HCT116 (cell line): ENCODE measurements around the gene SLC16A3. TPM values are rescaled to one million over a fixed set of nuclear protein-coding genes. Genes with fewer than 3 reads are reported as not detected.

Source experiments
- ATAC-seq: fragments of 200-7000 bp; cut with Tn5 transposase; 2 replicates; pipeline ENCODE4 v1.9.1; 2020; ENCODE audit warnings: mild to moderate bottlenecking, moderate library complexity
- BruUV-seq: library from RNA; stranded (reverse); fragments of 400-500 nt; replicated peaks from 2 replicates; lab custom pipeline; 2021; lab: Mats Ljungman, UMichigan
- CTCF ChIA-PET: fragments of 300-600 bp; sonication (Branson Sonifier 250); formaldehyde crosslinking; loops from one replicate; lab custom pipeline; 2021; ENCODE audit warnings: antibody characterized with exemption; lab: Charles Lee
- POLR2A ChIA-PET: fragments of 300-600, 350-600 bp; sonication (Branson Sonifier 250); formaldehyde crosslinking; loops from one replicate; lab custom pipeline; 2021; ENCODE audit warnings: antibody characterized with exemption; lab: Charles Lee
- RAD21 ChIA-PET, 2 experiments: fragments of 300-600 bp; sonication (Branson Sonifier 250); formaldehyde crosslinking; loops; one replicate each; lab custom pipeline; 2023; ENCODE audit warnings: low total read pairs in 2 of 2; ENCODE audit not compliant: uncharacterized antibody in 2 of 2, unreplicated experiment in 2 of 2, low non-redundant PET in 1 of 2; lab: Charles Lee
- DNase-seq: peaks from one replicate; pipeline ENCODE4 v3.0.0-alpha.2; 2010; ENCODE audit warnings: low read depth, low spot score
- H2AFZ ChIP-seq: fragments of 200-600 bp; shearing (Covaris generic), sonication (generic); 2 replicates; pipeline ENCODE4 v1.6.1; 2017; ENCODE audit warnings: low read depth, mixed run types, mixed read lengths, antibody characterized with exemption, low read length; ENCODE audit not compliant: poor library complexity, severe bottlenecking
- H3K27ac ChIP-seq: 2 replicates; pipeline ENCODE4 v1.5.1; 2012; ENCODE audit warnings: low read depth, low read length
- H3K27me3 ChIP-seq: fragments of 200-600 bp; sonication (generic); 2 replicates; pipeline ENCODE4 v1.6.1; 2016; ENCODE audit warnings: mixed run types, low read length, mixed read lengths; ENCODE audit not compliant: insufficient read depth
- H3K36me3 ChIP-seq, 2 experiments: fragments of 200-500 bp in 1 of 2; fragments of 200-600 bp in 1 of 2; sonication (Bioruptor generic) in 1 of 2; sonication (generic) in 1 of 2; 2 replicates each; pipeline versions ENCODE4 v1.5.1 to v1.6.1; 2014 to 2016; ENCODE audit warnings: low read length in 2 of 2, inconsistent platforms in 1 of 2, mixed read lengths in 1 of 2, mixed run types in 1 of 2; ENCODE audit not compliant: insufficient read depth in 2 of 2, control insufficient read depth in 1 of 2
- H3K4me1 ChIP-seq, 2 experiments: fragments of 200-600 bp in 1 of 2; sonication (generic) in 1 of 2; 2 replicates each; pipeline versions ENCODE4 v1.5.1 to v1.6.1; 2012 to 2017; ENCODE audit warnings: low read length in 2 of 2, inconsistent platforms in 1 of 2, mild to moderate bottlenecking in 1 of 2, mixed read lengths in 1 of 2, mixed run types in 1 of 2, moderate library complexity in 1 of 2; ENCODE audit not compliant: insufficient read depth in 2 of 2, control insufficient read depth in 1 of 2
- H3K4me2 ChIP-seq: fragments of 200-600 bp; sonication (generic); 2 replicates; pipeline ENCODE4 v1.6.1; 2017; ENCODE audit warnings: mixed run types, low read length, mixed read lengths
- H3K4me3 ChIP-seq, 2 experiments: fragments of 200-600 bp in 1 of 2; sonication (generic) in 1 of 2; replicated peaks in 1 of 2; 2 replicates each; pipeline ENCODE4 v1.5.1; 2011 to 2016; ENCODE audit warnings: low read length in 2 of 2, control low read depth in 1 of 2, low read depth in 1 of 2, mild to moderate bottlenecking in 1 of 2, mixed read lengths in 1 of 2, mixed run types in 1 of 2
- H3K79me2 ChIP-seq: fragments of 200-600 bp; sonication (generic); 2 replicates; pipeline ENCODE4 v1.6.1; 2017; ENCODE audit warnings: mild to moderate bottlenecking, mixed run types, low read length, moderate library complexity, mixed read lengths; ENCODE audit not compliant: insufficient read depth
- H3K9ac ChIP-seq: fragments of 200-600 bp; sonication (generic); 2 replicates; pipeline ENCODE4 v1.6.1; 2016; ENCODE audit warnings: low read length, mixed read lengths
- H3K9me2 ChIP-seq: fragments of 200-600 bp; sonication (generic), shearing (Covaris generic); 2 replicates; pipeline ENCODE4 v1.6.1; 2017; ENCODE audit warnings: mixed run types, mild to moderate bottlenecking, moderate library complexity; ENCODE audit not compliant: insufficient read depth
- H3K9me3 ChIP-seq, 2 experiments: fragments of 200-500 bp in 1 of 2; fragments of 200-600 bp in 1 of 2; sonication (Bioruptor generic) in 1 of 2; sonication (generic) in 1 of 2; 2 replicates each; pipeline ENCODE4 v1.6.1; 2014 to 2017; ENCODE audit warnings: low read length in 2 of 2, mixed read lengths in 2 of 2, inconsistent platforms in 1 of 2, low read depth in 1 of 2, mild to moderate bottlenecking in 1 of 2, mixed run types in 1 of 2, moderate library complexity in 1 of 2; ENCODE audit not compliant: control insufficient read depth in 1 of 2, insufficient read depth in 1 of 2
- H4K20me1 ChIP-seq: fragments of 200-600 bp; sonication (generic), shearing (Covaris generic); 2 replicates; pipeline ENCODE4 v1.6.1; 2017; ENCODE audit warnings: mixed run types, mild to moderate bottlenecking, moderate library complexity; ENCODE audit not compliant: insufficient read depth
- ATF3 ChIP-seq: IDR thresholded peaks from 2 replicates; pipeline ENCODE4 v1.6.1; 2012
- CEBPB ChIP-seq: IDR thresholded peaks from 2 replicates; pipeline ENCODE4 v1.6.1; 2012; ENCODE audit warnings: low read depth
- CTCF ChIP-seq, 3 experiments: fragments of 200-600 bp in 1 of 3; sonication (generic) in 1 of 3; IDR thresholded peaks in 2 of 3; conservative IDR thresholded peaks in 1 of 3; 2 replicates each; pipeline ENCODE4 v1.5.1; 2012 to 2017; ENCODE audit warnings: low read depth in 2 of 3, low read length in 2 of 3, antibody characterized with exemption in 1 of 3, borderline replicate concordance in 1 of 3, control low read depth in 1 of 3, mild to moderate bottlenecking in 1 of 3, mixed read lengths in 1 of 3, mixed run types in 1 of 3, moderate library complexity in 1 of 3; ENCODE audit not compliant: insufficient read depth in 1 of 3
- EGR1 ChIP-seq: IDR thresholded peaks from 2 replicates; pipeline ENCODE4 v1.6.1; 2012; ENCODE audit warnings: low read depth
- ELF1 ChIP-seq: IDR thresholded peaks from 2 replicates; pipeline ENCODE4 v1.6.1; 2012; ENCODE audit warnings: low read depth, borderline replicate concordance
- EZH2 ChIP-seq: fragments of 200-600 bp; sonication (generic); IDR thresholded peaks from 2 replicates; pipeline ENCODE4 v1.6.1; 2017; ENCODE audit warnings: antibody characterized with exemption, mixed run types
- FOSL1 ChIP-seq: IDR thresholded peaks from 2 replicates; pipeline ENCODE4 v1.6.1; 2012; ENCODE audit warnings: low read depth
- JUND ChIP-seq: IDR thresholded peaks from 2 replicates; pipeline ENCODE4 v1.6.1; 2012
- MAX ChIP-seq: IDR thresholded peaks from 2 replicates; pipeline ENCODE4 v1.6.1; 2012
- POLR2A ChIP-seq: IDR thresholded peaks from 2 replicates; pipeline ENCODE4 v1.7.0; 2011; ENCODE audit warnings: borderline replicate concordance; ENCODE audit not compliant: insufficient read depth, insufficient read length; ENCODE audit errors: extremely low read depth
- POLR2AphosphoS5 ChIP-seq: IDR thresholded peaks from 2 replicates; pipeline ENCODE4 v1.6.1; 2011; ENCODE audit warnings: mild to moderate bottlenecking, low read depth, low read length, moderate library complexity
- SIN3A ChIP-seq: IDR thresholded peaks from 2 replicates; pipeline ENCODE4 v1.6.1; 2012; ENCODE audit warnings: low read depth
- SP1 ChIP-seq: IDR thresholded peaks from 2 replicates; pipeline ENCODE4 v1.6.1; 2012; ENCODE audit warnings: low read depth
- SRF ChIP-seq: IDR thresholded peaks from 2 replicates; pipeline ENCODE4 v1.6.1; 2012; ENCODE audit warnings: low read depth
- YY1 ChIP-seq: IDR thresholded peaks from 2 replicates; pipeline ENCODE4 v1.6.1; 2011; ENCODE audit warnings: low read length, low read depth, moderate library complexity, mild to moderate bottlenecking; ENCODE audit not compliant: insufficient replicate concordance; ENCODE audit errors: extremely low read depth
- ZBTB33 ChIP-seq: IDR thresholded peaks from 2 replicates; pipeline ENCODE4 v1.6.1; 2011; ENCODE audit warnings: mild to moderate bottlenecking, low read length, moderate library complexity; ENCODE audit not compliant: insufficient replicate concordance; ENCODE audit errors: extremely low read depth
- intact Hi-C: fragments of 100-400 bp; cut with micrococcal nuclease; formaldehyde crosslinking; loops from 2 replicates; pipeline ENCODE4 v1.10.0; 2022
- total RNA-seq: library from RNA; stranded (reverse); gene quantifications from one replicate; pipeline ENCODE4 v1.2.1, GENCODE V29; 2021; ENCODE audit not compliant: unreplicated experiment

The SLC16A3 gene
- total RNA-seq, 1 experiment from 2014 or later: 445 TPM

- no peaks in the 10 kb centered on the region for H3K79me2 ChIP-seq
- RAD21 ChIA-PET: no interaction called here
- TF ChIP-seq YY1 (no peak), CEBPB (no peak), POLR2A (no peak), ATF3 (no peak), MAX (no peak), CTCF (IDR thresholded peaks at IDR 0.05 in 2 of 3, conservative IDR thresholded peaks at IDR 0.05 in 1 of 3; ENCODE audit: borderline replicate concordance in 1 of 3, insufficient read depth in 1 of 3, low read depth in 2 of 3, low read length in 2 of 3) (no peak), SRF (no peak), SP1 (no peak), ZBTB33 (no peak), ELF1 (no peak), EZH2 (no peak), JUND (no peak), FOSL1 (no peak), EGR1 (no peak), POLR2AphosphoS5 (no peak), SIN3A (no peak)
- DNase-seq (no peak), ATAC-seq (no peak)
- no peaks in the 10 kb centered on the region for H3K27me3 ChIP-seq
- H3K4me2 ChIP-seq: no peak overlapping the region
- H3K36me3 ChIP-seq: no peaks in the 10 kb centered on the region
- POLR2A ChIA-PET: interaction anchor here (1.1 to 1.3 kb wide), 2 partner anchors 13 to 14 kb away, joined by 3 read pairs; no protein-coding TSS in a partner anchor
- intact Hi-C loops: no loop called here
- no peaks in the 10 kb centered on the region for H4K20me1 ChIP-seq
- no peaks in the 10 kb centered on the region for H3K9me3 ChIP-seq
- no peak overlapping the region for H3K27ac ChIP-seq
- H3K4me1 ChIP-seq: peaks cover 34 to 50% of the 10 kb centered on the region in 2 experiments
- no TSS peak for BruUV-seq
- H3K4me3 ChIP-seq: no peak overlapping the region
- CTCF ChIA-PET: no interaction called here
- H3K9ac ChIP-seq: no peak overlapping the region
- H3K9me2 ChIP-seq: no peaks in the 10 kb centered on the region
- H2AFZ ChIP-seq: no peak overlapping the region
Observed at GRCh38 chr17:82278786-82279391, 50.0 kb downstream of the SLC16A3 start.
